Stimulated activated CD4-positive, alpha-beta T cell treated with anti-CD3 and anti-CD28 coated beads, Interleukin-2, amount 100 ng/mL, for 24 hours (primary cell): ENCODE results near the gene RAB3B.

Source experiments
- DNase-seq, 2 donors: peaks; one replicate each; pipeline ENCODE4 v3.0.0-alpha.2; 2020

The RAB3B gene

DNA sequence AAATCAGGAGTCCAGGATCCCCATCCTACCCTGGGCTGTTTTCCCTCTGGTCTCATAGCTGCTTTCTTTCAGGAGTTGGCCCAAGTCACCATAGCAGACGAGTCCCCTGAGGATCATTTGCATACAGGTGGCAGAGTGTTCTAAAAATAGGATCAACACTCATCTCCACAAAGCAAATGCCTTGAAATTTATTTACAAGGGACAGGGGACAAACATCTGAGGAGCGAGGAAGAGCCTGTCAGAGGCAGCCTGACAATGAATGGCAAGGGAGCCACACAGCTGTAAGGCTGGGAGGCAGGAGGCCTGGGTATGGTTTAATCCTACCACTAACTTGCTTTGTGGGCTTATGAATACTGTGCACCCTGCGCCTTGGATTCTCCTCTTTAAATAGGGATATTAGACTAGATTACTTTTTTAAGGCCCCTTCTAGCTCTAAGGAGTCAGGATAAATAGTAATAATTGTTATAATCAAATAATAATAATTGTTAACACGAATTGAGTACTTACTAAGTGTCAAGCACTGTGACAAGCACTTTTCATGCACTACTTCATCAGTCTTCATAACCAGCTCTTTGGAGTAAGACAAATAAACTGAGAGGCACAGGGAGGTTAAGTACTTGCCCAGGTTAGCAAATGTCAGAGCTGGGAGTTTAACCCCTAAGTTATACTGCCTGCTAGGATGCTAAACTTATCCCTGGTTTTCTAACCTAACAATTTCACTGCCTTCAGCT, 34.5 kb downstream of the RAB3B start:
- DNase-seq = no peak

DNA sequence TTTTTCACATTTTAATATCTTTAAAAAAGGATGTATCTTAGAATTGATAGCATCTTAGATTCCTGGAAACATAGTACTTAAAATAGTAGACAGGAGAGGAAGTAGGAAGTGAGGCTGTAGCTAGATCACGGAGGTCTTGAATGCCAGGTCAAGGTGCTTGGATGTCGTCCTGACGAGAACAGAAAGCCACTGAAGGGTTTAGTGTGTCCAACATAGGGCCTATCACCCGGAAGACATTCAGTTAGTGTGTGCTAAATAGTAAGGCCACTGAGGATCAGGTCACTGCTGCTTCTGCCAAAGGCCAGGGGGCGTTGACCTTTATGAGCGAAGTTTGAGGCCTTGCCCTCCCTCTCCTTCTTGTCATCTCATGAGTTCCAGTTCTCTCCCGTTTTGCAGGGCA, 35.7 kb downstream of the RAB3B start:
- DNase-seq = no peak

DNA sequence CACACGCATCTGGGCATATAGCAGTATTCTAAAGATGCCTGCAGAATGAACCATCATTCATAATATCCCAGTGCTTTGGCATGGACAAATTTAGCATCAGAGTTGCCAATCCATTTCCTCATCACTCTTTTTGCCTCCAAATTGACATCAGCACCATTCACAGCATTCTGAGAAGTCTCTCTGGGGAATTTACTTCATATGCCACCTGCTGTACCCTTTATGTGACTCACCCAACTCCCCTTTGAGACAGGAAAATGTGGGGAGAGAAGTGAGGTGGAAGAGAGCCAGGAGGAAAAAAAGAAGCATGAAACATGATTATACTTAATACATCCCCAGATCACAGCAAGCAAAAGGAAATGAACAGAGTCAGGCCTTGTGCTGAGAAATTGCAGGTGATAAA, 37.4 kb downstream of the RAB3B start:
- no peak for DNase-seq

DNA sequence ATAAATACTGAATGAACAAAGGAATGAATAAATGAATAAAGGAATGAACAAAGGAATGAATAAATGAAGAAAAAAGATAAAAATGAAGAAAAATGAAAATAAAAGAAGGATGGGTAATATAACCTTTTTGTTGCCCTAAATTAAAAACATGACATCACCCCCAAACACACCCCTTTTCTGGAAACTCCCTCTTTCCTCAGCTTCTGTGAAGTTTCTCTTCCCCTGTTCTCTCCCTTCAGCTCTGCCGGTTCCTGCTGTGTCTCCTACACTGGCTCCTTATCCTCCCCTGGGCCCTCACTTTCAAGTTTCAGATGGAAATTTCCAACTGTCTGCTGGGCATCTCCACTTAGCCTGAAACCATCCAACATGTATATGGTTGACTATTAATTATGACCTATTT, 37.9 kb downstream of the RAB3B start:
- DNase-seq = no peak

DNA sequence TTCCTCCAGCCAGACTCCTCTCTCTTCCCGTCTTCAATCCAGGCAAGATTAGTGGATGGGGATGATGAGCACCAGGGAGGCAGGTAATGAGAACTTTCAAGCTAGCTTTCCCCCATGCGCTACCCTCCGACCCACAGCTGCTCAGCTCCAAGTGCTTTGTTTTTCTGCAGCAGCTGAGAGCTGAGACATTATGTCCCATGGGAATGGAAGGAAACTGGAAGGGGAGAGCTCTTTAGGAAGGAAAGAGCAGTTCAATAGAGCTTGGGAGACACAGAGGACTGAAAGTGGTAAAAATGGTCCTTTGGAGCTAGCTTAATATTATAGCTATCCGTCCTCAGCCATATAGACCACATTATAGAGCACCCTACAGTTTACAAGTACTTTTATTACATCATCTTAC, 39.8 kb downstream of the RAB3B start:
- DNase-seq = no peak

DNA sequence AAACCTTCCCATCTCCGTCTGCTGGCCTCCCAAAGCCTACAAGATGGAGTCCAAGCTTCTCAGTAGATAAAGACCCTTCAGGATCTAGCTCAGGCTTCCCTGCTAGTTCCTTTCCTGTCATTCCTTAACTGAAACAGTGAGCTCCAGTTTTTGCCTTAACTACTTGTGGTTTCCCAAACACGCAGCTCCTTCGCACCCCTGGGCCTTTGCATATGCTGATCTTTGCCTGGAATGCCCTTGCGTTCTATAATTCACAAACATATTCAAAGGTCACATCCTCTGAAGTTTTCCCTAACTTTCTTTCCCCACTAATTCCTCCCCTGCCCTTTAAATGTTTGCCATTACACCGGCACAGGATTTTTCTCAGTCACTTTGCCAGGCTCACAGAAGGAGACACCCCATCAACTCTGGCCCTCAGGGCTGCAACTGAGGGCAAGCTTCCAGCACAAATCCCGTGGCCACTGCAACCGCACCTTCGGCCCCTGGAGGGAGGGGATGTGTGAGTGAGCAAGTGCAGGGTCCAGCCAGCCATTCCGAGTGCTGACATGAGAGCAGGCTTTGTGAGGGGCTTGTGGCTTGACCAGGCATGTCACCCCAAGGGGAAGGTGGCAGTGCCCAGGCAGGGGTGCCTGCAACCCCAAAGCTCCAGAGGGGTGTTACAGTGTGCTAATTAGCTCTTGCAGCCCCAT, 41.3 kb downstream of the RAB3B start:
- no peak for DNase-seq

DNA sequence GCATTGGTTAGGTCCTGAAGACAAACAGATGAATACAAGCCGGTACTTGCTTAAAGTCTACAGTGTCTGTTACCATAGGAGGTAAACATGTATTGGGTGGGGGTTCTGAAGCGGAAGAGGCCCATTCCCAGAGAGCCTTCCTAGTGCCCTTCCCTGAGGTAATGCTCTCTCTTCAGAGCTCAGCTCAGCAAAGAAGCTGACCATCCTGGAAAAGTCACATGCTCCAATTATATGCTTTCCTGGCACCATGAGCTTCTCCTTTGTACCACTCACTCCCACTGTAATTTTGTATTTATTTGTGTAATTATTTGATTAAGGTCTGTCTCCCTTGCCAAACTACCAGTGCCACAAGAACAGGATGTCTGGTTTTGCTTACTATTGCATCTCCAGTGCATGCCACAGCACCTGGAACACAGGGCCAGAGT, 42.0 kb downstream of the RAB3B start:
- DNase-seq = no peak

DNA sequence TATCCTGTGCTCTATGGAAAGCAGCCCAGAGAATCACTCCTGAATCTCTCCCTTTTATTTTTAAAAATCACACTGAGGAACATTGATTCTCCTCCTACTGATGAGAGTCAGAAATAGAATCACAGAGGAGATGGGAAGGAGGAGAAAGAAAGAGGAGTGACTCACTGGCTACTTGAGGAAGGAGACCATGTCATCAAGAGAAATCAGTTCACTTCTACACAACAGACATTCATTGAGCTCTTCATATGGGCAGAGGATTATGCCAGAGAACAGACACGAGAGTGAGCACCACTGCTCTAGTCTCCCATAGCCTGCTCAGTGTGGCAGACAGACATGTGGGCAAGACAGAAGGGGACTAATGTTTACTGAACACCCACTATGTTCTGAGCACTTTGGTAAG, 44.2 kb downstream of the RAB3B start:
- DNase-seq = no peak

DNA sequence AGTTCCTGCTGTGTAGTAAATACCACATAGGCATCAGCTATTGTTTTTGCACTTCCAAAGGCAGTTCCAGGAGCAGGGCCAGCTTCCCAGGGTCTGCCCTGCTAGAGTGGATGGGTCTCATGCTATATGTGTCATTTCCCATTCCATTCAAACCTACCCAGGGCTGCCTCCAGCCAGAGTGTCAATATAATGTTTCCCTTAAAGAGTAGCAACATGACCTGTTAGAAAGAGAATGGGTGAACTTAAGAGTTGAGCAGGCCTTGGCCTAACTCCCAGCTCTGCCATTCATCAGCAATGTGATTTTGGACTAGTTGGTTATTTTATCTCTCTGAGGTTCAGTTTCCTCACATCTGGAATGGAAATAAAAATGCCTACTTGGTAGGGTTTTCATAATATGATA, 44.9 kb downstream of the RAB3B start:
- DNase-seq = no peak

DNA sequence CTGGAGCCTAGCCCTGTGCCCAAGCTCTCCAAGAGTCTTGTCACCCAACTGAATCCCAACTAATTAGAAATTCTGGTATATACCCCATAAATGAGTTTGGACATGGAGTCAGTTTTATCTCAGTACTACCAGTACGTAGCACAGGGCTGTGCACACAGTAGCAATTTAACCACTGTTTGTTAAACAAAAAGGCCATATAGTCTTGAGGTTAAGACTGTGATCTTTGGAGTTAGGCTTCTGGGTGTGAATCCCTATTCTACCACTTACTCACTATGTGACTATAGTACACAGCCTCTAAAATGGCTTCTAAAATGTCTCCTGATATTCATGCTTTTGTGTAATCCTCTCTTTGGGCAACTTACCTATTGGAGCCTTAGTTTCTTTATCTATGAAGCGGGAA, 48.2 kb downstream of the RAB3B start:
- DNase-seq = no peak

DNA sequence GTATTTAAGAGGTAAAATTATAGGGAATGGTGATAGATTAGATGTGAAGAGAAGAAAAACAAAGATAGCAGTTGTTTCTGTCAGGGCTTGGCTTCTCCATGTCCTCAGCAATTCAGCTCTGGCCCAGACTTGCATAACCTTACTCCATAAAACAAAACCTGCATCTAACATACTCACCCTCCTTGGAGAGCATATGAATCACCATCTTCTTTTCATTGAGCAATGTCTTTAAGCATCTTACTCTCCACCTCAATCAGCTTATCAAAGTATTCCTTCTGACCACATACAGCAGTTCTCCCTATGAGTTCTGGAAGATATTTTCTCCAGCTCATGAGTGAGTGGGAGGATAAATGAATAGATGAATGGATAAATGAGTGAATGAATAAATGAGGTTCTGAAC, 49.0 kb downstream of the RAB3B start:
- no peak for DNase-seq

DNA sequence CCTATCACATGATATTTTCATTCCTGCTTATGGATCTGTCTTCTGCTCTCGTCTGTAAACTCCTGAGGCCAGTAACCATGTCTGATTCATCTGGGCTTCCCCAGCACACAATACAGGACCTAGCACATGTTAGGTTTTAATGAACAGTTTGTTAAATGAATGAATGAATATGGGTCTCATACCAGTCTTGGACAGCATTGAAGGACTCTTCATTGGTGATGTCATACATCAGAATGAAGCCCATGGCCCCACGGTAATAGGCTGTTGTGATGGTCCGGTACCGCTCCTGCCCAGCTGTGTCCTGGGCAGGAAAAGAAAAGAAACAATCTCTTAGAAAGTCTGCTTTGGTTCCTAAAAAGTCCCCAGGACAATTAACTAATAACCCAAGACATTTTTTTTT, 53.4 kb downstream of the RAB3B start:
- DNase-seq = no peak

DNA sequence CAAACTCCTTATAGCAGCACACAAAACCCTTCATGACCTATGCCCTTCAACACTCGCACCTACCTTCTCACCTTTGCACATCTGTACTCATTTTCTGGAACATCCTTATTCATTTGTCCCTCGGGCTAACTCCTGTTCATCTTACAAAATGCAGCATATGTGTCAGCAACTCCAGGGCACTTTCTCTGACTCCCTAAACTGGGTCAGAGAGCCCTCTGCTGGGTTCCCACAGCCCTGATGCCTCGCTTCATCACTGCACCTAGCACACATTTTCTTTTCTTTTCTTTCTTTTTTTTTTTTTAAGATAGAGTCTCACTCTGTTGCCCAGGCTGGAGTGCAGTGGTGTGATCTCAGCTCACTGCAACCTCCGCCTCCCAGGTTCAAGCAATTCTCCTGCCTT, 54.0 kb downstream of the RAB3B start:
- DNase-seq = no peak

DNA sequence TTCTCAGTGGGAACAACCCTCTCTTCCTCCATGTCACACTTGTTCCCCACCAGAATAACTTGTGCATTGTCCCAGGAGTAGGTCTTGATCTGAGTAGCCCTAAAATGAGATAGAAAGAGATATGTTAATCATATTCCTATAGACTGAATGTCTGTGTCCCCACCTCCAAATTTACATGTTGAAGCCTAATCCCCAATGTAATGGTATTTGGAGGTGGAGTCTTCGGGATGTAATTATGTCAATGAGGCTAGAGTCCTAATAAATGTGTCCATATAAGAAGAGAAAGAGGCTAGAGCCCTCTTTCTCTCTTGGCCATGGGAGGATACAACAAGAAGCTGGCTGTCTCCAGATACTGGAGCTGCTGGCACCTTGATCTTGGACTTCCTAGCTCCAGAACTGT, 57.2 kb downstream of the RAB3B start:
- no peak for DNase-seq

DNA sequence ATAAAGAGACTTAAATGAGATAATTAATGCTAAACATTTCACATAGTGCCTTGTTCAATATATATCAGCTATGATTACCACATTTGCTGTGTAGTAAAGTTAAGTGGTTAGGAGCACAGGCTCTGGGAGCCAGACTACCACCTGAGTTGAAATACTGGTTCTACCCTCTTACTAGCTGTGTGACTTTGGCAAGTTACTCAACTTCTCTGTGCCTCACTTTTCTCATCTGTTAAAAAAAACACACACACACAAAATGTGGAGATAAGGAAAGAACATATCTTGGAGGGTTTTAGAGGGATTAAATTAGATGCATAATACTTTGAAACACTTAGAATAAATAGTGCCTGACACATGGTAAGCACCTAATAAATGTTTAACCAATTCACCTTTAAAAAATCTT, 60.2 kb downstream of the RAB3B start:
- no peak for DNase-seq

DNA sequence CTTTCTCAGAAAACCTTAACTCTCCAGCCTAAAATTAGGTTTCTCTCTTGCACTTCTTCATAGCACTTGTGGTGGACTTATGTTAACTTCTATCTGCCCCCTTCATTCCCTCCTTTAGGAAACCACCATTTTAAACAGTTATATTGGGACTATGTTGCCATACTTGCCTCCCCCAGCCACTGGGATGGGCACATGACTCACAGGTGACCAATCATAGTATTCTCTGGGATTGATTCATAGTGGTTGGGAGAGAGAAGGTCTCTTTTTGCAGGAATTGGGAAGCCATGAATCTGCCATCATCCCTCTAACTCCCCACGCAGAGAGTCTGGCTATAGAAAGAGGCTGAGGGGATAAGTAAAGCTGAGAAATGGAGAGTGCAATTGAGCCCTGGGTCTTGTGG, 61.6 kb downstream of the RAB3B start:
- no peak for DNase-seq

DNA sequence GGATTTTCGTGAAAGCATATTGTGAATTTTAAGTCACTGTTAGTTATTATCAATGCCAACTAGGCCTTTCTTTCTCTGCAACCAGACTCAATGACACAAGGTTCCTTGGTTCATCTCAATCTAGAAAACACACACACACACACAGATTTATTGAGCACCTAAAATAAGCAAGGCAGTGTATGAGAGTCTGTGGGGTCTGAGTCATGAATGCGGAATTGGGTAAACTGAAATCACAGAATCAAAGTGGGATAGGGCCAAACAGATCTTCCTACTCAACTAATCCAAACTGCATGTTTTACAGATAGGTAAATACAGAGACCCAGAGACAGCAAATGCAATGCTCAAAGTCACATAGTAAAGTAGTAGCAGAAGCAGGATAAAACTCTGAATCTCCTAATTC, 63.5 kb downstream of the RAB3B start:
- DNase-seq = no peak

DNA sequence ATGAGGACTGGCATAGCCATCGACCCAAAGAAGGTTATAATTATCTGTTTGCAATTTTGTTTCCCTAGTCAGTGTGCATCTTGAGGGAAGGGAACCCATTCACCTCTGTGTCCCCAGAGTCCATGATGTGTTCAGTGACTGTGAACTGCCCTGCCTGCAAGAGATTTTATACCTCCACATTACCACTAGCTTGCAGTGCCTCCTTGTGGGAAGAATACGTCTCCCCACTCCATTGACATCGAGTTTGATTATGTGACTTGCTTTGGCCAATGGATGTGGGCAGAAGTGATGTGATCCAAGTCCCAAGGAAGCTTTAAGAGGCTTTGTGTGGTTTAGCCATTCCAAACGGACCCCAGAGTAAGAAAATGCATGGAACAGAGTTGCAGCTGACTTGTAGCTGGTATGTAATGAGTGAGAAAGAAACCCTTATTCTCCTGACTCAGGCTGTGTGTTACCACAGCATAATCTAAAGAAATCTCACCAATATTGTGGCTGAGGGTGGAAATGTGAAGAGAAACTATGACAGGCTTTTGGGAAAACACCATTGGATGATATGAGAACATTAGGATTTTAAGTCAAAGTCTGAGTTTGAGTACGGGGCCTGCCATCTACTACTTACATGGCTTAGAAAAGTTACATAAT, 64.2 kb downstream of the RAB3B start:
- DNase-seq = no peak

DNA sequence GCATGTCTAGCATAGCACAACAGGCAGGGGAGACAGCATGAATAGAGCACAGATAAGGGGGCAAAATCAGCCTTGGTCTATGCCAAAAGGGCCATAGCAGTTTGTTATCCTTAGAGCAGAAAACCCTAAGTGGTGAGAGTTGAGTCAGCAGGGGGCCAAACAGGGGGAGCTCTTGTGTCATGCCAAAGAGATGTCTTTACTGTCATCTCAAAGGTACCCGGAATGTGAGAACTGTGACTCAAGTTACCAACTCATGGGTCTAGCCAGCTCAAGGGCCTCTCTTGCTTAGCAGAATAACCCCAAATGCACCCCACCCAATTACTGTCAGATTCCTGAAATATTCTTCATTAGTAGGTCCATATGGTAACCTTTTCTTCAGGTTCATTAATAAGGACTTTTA, 66.0 kb downstream of the RAB3B start:
- peak in 1 of 2 donors; percentile 20 for DNase-seq

DNA sequence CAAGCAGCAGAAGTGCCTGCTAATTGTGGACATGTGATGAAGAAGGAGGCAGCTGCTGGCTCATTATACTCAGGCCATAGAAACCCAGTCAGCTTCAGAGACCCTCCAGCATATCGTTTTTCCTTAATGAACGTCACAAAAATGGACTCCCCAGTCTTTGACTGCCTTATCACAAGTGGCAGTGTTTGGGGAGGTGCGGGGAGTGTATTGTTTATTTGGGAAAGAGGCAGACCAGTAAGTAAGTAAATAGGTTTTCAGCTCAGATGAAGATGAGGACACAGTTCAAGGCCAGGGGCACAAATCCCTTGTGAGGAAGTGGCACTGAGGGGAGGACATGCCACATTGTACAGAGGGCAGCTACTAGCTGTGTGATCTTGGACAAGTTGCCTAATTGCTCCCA, 68.5 kb downstream of the RAB3B start:
- no peak for DNase-seq

DNA sequence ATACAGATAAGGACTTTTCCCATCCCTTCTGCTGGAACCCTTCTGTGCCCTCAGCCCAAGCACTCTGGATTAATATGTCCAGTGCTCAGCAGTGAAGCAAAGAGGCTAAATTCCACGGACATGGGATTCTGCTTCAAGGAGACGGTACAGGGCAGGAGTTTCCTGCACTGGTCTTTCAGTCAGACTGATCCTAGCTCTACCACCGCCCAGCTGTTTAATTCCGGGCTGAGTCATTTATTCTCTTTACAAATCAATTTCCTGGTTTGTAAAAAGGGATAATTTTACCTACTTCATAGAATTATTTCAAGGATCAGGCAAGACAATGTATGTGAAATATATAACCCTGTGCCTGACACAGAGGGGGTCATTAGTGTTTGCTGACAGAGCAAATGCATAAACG, 70.4 kb downstream of the RAB3B start:
- no peak for DNase-seq

DNA sequence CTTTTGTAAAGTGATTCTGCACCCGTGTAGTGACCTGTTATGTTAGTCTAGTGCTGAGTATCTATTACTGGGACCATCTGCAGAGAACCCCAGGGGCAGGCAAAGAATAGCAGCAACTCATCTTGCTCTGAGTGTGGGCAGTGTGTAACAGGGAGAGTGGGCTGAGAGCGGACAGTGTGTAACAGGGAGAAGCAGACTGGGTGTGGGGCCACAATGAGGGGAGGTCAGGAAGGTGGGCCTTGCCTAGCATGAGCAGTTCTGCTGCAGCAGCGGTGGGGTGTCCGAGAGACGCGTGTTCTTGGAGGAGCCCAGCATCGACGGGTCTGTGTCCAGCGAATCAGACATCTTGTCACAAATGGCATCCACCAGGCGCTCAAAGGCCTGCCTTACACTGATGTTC, 70.8 kb downstream of the RAB3B start:
- no peak for DNase-seq

DNA sequence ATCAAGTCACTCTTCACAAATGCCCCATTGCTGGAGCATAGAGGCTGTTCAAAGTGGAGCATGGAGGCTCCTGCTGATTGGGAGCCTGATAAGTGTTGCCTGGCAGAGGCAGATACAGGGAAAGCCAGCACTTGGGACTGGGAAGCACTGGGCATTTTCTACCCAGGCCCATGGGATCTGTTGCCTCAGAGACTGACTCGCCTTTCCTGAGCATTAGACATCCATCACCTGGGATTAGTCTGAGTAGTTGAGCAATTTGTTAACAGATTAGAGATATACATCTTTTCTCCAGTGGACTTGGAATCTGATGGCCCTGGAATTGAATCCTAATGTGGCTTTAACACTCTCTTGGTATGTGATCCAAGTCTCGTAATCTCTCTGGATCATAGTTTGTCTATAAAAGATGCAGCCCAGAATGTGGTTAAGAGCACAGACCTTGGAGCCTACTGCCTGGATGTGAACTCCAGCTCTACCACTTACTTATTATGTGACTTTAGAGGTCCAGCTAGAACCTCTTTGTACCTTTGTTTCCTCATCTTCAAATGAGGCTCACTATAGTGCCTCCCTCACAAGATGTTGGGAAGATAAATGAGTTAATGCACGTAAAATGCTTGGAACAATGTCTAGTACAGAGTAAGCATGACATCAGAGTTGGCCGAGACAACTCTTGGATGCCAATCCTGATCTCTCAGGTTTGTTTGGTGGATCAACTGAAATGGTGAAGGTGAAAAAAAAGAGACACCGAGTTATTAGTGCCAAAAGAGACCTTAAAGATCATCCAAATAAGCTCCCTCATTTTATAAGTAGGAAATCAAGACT, 73.7 kb downstream of the RAB3B start:
- DNase-seq = no peak

DNA sequence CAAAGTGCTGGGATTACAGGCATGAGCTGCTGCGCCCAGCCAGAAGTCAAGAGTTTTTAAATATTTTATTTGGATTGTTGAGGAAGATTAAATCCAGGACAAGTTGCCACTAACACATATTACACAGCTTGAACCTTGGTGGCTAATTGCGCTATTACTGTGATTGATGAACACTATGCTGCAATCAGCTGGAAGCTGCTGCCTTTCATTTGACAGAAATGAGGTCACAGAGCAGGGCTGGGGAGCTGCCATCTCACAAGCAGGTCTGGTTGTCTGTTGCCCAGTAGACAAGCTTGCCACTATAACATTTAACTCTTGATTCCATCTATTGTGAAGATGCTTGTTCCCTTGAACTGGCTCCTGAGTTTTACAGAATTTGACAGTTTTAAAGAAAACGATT, 74.5 kb downstream of the RAB3B start:
- DNase-seq = no peak
